Medulla oblongata (tissue), 1 donor: ENCODE measurements around the gene ATF4.
"Not testable (repeated sequence)": the region's sequence is repeated elsewhere in the genome, so short reads cannot be mapped to it uniquely, and the experiment has no call there.

Experiments
- DNase-seq: peaks from one replicate; pipeline ENCODE4 v3.0.0-alpha.2; 2015; ENCODE audit errors: extremely low spot score

Gene ATF4

GRCh38 chr22:39511226-39511625 is 9.1 kb upstream of the ATF4 start:
- no peak for DNase-seq

- DNase-seq: no peak
Measured at GRCh38 chr22:39512026-39512425, 8.3 kb upstream of the ATF4 start.

DNA sequence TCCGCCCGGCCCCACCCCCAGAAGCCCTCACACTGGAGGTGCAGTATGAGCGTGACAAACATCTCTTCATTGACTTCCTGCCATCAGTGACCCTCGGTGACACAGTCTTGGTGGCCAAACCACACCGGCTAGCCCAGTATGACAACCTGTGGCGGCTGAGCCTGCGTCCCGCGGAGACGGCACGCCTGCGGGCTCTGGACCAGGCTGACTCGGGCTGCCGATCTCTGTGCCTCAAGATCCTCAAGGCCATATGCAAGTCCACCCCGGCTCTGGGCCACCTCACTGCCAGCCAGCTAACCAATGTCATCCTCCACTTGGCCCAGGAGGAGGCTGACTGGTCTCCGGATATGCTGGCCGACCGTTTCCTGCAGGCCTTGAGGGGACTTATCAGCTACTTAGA is 6.6 kb upstream of the ATF4 start:
- DNase-seq: no peak

- peak; percentile 76 for DNase-seq
Measured at GRCh38 chr22:39514373-39514973, 5.9 kb upstream of the ATF4 start.

DNA sequence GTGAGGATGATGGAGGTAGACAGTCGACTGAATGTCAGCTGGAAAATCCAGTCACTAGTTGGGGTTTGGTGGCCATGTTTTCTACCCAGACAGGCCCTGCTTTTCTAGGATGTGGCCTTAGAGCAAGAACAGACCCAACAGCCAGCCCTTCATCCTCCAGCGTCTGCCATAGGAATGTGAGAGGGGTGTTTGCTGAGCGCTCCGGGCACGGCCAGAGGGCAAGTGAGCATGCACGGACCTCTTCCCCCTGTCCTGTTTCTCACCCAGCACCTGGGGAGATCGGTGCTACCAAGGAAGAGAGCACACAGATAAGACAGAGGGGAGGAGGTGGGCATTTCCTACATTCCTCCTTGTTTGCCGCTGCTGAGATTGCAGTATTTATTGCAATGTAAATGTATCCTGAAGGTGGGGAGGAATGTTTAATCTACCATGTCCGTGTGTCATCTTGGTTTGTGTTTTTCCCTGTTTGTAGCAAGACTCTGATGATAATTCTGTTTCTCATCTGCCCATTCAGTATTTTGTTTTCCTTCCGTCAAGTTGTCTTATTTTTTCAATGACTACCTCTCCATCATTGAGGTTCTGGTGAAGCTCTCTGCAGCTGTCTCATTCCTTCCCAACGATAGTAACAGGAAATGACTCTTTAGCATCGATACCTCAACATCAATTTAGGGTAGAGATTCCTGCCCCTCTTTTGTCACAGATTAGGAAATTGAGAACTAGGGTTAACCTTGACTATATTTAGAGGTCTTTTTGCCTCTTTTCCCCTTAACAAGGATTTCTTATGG is 4.9 kb upstream of the ATF4 start:
- DNase-seq: no peak

GRCh38 chr22:39517470-39517869 is 2.9 kb upstream of the ATF4 start:
- DNase-seq: no peak

- DNase-seq: no peak
Measured at GRCh38 chr22:39518144-39518786, 2.1 kb upstream of the ATF4 start.

DNA sequence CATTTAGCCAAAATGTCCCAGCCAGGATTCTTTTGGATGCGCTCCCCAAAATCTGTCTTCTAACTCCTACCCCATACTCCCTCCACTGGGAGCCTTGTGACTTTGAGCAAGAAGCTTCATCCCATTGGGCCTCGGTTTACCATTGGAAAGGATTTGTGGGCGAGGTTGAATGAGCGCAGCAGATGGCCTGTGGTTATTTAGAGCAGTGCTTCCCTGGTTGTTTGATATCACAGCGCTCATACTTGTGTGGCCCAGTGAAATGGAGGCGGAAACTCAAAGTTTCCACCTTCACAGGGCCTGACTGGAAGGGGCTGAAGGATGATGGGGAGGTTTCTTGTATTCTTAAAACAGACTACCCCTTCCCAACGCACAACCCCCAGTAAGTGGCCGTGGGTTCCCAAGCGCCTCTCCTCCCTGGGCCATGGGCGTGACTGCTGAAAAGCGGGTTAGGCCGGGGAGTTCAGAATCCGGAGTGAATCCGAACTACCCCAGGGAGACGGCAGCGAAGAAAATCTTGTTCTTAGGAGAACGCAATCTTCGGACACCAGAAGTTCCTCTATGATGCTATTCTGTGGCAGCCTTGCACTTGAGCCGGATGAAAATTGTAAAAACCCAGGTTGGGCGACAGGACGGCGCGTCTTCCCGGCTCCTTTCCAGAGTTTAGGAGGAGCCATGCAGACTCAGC is 1.2 kb upstream of the ATF4 start:
- DNase-seq: no peak

- peak; percentile 95 for DNase-seq
Measured at GRCh38 chr22:39519681-39520225, 609 bp upstream of the ATF4 start.

DNA sequence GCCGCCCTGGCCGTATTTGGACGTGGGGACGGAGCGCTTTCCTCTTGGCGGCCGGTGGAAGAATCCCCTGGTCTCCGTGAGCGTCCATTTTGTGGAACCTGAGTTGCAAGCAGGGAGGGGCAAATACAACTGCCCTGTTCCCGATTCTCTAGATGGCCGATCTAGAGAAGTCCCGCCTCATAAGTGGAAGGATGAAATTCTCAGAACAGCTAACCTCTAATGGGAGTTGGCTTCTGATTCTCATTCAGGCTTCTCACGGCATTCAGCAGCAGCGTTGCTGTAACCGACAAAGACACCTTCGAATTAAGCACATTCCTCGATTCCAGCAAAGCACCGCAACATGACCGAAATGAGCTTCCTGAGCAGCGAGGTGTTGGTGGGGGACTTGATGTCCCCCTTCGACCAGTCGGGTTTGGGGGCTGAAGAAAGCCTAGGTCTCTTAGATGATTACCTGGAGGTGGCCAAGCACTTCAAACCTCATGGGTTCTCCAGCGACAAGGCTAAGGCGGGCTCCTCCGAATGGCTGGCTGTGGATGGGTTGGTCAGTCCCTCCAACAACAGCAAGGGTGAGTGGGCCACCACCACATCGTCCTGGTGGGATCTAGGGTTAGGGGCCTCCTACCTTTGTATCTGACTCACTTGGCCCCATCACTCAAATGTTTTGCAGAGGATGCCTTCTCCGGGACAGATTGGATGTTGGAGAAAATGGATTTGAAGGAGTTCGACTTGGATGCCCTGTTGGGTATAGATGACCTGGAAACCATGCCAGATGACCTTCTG is 934 bp downstream of the ATF4 start:
- DNase-seq: not testable (repeated sequence)

DNA sequence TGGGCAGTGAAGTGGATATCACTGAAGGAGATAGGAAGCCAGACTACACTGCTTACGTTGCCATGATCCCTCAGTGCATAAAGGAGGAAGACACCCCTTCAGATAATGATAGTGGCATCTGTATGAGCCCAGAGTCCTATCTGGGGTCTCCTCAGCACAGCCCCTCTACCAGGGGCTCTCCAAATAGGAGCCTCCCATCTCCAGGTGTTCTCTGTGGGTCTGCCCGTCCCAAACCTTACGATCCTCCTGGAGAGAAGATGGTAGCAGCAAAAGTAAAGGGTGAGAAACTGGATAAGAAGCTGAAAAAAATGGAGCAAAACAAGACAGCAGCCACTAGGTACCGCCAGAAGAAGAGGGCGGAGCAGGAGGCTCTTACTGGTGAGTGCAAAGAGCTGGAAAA is 1.7 kb downstream of the ATF4 start:
- not testable (repeated sequence) for DNase-seq

- DNase-seq: peak; percentile 22
Measured at GRCh38 chr22:39522567-39523300, 2.4 kb downstream of the ATF4 start.

DNA sequence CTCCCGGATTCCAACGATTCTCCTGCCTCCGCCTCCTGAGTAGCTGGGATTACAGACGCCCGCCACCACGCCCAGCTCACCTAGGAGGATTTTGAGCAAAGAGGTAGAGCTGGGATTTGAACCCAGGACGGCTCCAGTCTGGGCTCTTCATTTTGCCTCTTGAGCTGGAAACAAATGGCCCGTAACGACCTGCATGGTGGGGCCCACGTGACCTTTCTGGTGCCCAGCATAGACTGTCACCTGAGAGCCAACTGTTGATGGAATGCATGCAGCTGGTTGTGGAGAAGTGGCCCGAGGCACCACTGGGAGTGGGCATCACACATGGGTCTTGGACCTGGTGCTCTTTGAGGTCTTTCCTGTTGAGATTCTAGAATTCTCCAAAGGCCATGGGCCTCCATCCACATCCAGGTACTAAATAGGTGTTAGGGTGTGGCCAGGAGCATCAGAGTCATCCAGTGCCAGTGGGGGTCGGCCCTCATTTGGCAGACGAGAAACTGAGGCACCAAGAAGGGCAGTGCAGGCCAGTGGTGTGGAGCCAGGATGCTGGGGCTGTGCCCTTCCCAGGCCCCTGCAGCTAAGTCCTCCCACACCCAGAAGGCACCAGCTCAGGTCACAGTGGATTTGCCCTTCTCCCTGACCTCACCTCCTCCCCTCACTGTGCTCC is 3.9 kb downstream of the ATF4 start:
- DNase-seq: no peak

DNA sequence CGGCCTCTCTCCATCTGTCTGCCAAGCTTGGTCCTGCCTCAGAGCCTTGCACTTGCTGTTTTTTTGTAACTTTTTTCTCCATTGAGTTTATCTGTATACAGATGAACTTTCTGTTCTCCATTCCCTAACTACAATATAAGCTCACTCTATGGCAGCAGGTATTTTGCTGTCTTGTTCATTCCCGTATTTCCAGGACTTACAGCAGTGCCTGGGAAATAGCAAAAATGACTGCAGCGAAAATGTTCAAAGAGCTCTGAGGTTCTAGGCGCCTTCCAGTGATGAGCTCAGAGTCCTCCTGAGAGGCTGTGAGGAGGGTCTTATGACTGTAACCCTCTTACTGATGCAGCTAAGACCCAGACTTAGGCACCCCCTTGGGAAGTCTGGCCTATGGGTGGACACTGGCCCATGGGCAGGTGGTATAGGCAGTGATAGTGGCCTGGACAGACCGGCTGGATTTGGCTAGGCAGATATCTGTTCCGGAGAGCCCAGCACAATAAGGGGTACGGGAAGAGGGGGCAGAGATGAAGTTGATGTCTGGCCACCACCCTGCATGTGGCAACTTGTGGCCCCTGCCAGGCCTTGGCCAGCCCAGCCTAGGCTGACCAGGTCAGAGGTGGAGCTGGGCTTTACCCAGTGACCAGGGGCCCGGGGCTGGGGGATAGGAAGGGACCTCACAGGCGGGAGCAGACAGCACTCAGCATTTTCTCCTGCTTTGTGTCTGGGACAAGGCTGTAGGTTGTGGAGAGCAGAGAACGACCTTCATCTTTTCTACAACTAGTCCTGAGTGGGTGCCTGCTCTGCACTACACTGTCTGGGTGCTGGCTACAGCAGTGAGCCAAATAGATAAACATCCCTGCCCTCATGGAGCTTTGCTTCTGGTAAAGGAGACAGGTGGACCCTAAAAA is 4.6 kb downstream of the ATF4 start:
- no peak for DNase-seq

DNA sequence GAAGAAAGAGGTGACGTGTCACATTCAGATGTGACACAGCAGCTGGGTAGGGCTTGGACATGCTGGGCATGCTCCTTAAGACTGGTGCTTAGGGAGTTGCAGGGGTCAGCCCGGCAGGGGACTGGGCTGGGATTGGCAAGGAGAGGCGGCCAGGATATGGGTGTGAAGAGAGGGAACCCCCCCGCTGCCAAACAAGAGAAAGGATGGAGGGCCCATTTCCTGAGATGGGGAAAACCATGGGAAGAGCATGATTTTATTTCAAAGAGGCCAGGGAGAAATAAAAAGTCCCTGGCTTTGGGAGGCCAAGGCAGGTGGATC is 5.3 kb downstream of the ATF4 start:
- no peak for DNase-seq

- no peak for DNase-seq
Measured at GRCh38 chr22:39526736-39527171, 6.4 kb downstream of the ATF4 start.

DNA sequence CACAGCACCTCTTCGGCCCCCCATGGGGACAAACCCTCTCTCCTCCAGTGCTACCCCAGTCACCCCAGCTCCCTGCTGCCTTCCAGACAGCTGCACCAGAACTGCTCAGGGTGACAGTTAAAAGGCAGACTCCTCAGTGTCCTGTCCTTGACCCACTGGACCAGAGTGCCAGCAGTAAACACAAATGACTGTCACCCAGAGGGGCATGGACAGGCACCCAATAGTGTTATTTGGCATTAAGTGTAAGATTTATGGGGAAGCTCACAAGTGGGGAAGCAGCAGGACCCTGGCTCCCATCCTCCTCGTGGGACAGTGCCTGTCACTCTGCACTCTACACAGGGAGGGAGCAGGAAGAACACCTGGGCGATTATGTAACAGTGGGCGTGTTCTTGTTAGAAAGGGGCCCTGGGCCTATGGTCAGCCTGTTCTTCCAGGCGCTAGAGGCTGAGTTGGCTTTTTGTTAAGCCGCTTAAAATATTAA is 7.2 kb downstream of the ATF4 start:
- no peak for DNase-seq

DNA sequence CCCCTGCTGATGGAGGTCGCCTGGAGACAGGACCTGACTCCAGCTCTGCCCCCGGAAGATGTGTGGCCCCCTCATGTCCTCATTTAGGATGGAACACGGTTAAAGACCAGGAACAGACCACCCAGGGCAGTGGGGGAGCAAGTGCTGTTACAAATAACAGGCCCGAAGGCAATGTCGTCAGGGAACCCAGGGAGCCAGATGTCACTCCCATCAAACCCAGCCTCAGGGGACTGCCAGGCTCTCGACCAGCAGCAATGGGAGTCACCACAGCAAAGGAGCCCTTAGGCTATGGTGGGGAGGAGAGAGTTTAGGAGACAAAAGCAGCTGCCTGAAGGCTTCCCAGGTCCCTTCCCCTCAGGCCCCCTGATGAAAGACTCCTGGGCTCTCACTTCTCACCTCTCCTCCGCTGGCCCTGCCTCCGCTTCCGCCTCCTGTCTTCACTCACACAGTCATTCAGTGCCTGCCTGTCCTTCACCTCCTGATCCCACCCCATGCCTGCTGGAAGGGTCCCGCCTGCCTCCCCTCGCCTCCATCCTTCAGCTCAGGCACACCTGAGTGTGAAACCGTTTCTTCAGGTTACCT is 7.8 kb downstream of the ATF4 start:
- DNase-seq: no peak
